ENCODE results near the gene LSM3.

Gene LSM3

DNA sequence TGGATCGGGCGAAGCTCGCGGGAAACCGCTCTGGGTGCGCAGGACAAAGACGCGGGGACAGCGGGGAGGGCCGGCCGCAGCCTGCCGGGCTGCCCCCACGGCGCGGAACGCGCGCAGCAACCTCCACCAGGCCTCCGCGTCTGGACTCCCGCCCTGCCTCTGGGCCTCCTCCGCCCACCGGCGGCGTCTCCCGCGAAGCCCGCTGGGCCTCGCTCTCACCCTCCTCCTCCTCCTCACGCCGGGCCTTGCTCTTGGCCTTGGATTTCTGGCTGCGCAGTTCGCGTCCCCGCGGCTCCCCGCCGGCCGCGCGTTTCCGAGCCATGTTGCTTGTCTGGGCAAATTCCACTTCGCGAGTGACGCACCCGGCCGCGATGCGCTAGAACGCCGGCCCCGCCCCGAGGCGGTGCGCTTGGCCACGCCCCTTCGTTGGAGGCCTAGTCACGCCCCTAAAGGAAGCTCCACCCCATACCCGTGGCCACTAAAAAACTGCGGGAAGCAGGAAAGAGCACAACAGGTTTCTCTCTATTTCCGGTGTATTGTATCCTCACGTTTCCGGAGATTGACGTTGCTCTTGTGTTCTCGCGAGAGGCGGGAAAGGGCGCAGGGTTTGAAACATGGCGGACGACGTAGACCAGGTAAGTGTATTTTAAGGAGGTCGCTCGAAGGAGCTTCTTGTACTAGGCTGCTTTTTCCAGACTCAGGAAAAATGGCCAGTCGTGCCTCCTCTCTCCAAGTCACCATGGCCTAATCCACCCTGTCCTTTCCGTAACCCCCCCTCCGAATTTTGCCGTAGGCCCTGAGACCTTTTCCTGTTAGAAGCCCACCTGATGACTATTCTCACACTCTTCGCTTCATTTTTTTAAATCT is at the start of gene LSM3, which contains the start of gene XPC:
Gene LSM3, plus strand, starts transcription at position 571 of the 867 bp plus-strand sequence. Its CDS starts 44 bp downstream, at position 615.
Gene XPC, minus strand, starts transcription at position 355 of the 867 bp plus-strand sequence. Its CDS starts 33 bp downstream, at position 322.
- peak; percentile 93 for DNase-seq

DNA sequence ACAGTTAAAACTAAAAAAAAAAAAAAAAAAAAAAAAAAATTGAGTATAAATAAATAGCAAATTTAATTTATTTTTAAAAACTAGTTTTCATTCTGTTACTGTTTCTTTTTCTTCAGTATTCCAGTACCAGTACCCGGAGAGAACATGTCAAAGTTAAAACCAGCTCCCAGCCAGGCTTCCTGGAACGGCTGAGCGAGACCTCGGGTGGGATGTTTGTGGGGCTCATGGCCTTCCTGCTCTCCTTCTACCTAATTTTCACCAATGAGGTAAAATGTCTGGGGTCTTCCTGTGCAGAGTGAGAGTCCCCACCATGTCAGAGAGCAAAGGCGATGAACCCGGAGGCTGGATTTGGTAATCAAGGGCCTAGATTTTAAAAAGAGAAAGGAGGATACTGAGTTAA is 49.3 kb upstream of the LSM3 start:
- no peak for DNase-seq

DNA sequence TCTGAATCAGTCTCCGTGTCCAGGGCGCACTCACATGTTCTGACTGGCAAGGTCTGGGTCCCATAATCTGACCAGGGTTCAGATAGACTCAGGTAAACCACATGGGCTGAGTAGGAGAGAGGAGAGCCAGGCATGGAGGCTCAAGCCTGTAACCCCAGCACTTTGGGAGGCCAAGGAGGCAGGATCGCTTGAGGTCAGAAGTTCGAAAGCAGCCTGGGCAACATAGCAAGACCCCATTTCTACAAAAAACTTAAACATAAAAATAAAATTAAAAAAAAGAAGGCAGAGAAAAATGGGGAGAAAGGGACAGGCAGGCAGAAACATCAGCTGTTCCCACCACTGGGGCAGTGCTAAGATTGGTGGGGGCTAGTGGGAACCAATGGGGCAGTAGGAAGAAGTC is 48.4 kb upstream of the LSM3 start:
- DNase-seq, result no peak

DNA sequence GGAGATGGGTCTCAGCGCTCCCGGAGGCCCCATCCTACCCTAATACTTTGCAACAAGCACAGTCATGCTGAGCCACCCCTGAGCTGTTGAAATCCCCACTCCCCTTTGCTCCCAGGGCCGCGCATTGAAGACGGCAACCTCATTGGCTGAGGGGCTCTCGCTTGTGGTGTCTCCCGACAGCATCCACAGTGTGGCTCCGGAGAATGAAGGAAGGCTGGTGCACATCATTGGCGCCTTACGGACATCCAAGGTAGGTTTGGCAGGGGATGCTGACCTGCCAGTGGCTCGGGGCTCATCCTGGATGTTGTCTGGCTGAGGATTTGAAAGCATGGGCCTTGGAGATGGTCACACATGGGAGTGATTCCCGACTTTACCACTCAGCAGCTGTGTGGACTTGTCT is 47.9 kb upstream of the LSM3 start:
- no peak for DNase-seq

DNA sequence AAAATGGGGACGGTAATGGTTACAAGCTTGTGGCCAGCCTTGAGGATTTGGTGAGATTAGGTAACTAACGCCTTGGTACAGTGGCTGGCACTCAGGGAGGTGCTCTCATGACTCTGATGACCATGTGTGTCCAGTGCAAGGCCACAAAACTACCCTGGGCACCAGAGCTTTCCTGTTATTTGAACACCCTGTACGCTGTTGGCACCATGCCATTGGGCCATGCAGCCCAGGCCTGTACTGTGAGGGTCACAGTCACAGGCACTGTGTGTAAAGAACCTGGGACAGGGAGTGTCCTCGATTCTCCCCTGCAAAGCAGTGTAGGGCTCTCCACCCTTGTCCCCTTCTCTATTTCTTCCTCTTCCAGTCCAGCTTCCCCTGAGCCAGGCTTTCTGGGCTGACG is 47.5 kb upstream of the LSM3 start:
- DNase-seq, result no peak

GRCh38 chr3:14132120-14132519 is 46.5 kb upstream of the LSM3 start:
- DNase-seq, result no peak

DNA sequence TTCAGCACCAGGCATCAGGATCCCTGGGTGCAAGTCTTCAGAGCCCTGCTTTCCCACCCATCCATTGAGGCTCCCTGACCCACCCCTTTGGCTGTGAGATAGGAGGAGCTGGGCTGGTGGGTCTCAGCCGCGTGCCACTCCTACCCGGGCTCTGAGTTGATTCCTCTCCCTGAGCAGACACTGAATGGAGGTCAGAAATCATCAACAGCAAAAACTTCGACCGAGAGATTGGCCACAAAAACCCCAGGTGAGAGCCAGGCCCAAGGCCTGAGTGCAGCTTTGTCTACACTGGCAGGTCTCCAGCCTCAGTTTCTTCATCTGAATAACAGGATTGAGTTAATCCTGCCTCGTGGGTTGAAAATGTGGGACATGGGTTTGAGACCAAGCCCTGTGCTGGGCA is 45.9 kb upstream of the LSM3 start:
- no peak for DNase-seq

GRCh38 chr3:14133188-14133800 is 45.3 kb upstream of the LSM3 start:
- DNase-seq, result no peak

- DNase-seq, result no peak
Measured at GRCh38 chr3:14133876-14134275, 44.7 kb upstream of the LSM3 start.

- no peak for DNase-seq
Measured at GRCh38 chr3:14134291-14134690, 44.3 kb upstream of the LSM3 start.

DNA sequence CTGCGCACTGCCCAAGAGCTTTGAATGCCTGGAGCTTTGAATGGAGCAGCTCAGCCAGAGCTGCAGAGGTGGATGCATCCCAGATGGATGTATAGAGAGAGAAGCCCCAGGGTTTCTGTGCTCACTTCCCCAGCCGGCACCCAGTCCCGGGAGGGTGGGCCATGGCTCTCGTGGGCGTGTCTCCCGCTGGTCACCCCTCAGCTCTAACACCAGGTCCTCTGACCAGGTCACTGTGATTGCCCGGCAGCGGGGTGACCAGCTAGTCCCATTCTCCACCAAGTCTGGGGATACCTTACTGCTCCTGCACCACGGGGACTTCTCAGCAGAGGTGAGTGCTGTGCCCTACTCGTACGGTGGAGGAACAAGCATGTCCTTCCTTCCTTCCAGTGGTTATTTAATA is 43.0 kb upstream of the LSM3 start:
- no peak for DNase-seq

DNA sequence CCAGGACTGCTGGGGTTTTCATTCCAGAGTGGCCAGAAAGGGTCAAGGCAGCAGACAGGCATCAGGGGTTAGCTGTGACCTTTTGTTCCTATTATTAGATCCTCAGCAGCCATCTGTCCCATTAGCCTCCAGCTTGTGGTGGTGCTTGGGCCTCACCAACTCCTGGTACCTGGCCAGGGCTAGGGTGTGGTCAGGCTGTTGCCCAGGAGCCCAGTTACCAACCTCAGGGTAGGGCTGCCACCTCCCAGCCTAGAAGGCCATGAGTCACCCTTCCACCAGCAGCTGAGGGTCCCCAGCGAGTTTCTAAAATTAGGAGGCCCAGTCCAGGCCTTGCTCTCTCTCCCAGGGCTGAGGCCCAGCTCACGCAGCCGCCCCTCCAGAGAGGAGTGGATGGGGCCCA is 41.6 kb upstream of the LSM3 start:
- DNase-seq, result no peak

DNA sequence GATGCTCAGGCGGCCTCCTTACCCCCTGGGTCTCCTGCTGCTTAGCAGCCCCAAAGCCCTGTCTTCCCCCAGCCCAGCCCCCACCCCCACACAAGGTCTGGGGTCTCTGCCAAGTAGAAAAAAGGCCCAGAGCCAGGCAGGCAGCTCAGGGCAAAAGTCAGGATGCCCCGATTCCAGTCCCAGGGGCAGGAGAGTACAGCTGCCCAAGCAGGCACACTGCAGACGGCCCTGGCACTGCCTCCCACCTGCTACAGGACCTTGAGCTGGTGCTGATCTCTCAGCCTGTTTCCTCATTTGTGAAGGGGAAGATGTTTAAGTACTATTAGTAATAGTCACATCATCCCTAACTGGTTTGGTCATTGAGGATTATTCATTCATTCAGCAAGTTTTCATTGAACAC is 41.2 kb upstream of the LSM3 start:
- DNase-seq, result no peak

DNA sequence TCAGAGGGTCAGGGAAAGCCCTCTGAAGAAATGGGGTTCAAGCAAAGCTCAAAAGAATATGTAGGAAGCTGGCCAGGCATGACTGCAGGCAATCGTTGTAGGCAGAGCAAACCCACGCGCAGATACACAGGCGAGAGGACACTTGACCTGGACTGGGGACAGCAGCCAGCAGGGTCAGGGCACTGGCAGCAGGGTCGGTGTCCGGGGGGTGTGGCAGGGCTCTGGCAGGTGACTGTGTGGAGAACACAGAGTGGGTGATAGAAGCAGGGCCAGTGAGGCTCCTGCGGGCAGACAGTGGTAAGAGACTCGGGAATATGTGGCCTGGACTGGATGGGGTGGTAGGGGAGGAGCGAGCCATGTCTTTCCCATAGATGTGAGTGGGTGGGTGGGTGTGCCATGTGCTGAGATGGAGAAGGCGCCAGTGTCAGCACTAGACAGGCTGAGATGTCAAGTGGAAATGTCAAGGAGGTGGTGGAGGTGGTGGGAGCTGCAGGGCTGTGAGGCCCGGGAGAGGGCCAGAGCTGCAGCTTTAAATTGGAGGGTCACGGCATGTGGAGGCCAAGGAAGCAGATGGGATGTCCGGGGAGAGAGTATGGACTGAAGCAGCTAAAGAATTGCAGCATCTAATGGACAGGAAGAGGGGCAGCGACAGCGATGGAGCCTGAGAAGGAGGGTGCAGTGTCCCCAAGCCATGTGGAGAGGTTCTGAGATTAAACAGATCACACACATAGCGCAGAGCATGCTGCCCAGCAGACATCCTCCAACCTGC is 40.3 kb upstream of the LSM3 start:
- no peak for DNase-seq

DNA sequence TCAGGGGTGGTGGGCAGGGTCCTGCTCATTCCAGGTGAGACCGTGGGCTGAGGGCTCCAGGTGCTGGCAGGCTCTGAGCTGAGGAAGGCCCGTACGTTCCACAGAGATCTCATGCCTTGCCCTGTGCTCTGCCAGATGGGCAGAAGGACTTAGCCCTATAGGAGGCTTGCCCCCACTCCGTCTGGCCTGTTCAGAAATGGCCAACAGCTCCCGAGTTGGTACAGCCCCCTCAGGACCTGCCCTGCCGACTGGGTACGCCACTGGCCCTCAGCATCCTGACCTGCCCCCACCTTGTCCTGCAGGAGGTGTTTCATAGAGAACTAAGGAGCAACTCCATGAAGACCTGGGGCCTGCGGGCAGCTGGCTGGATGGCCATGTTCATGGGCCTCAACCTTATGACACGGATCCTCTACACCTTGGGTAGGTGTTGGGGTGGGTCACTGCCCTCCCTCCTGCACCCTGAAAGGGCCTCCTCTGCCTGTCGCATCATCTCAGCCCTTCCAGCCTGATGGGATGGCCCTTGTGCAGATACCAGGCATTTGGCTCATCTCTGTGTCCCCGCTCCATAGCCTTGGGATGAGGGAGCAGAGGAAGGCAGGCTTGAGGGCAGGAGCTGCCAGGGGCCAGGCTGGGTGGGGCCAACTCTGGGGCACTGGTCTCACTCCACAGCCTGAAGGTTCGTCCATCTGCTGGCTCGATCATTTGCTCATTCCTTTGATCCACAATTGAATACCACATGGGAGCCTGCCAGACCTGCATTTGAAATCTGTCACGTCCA is 39.5 kb upstream of the LSM3 start:
- no peak for DNase-seq

DNA sequence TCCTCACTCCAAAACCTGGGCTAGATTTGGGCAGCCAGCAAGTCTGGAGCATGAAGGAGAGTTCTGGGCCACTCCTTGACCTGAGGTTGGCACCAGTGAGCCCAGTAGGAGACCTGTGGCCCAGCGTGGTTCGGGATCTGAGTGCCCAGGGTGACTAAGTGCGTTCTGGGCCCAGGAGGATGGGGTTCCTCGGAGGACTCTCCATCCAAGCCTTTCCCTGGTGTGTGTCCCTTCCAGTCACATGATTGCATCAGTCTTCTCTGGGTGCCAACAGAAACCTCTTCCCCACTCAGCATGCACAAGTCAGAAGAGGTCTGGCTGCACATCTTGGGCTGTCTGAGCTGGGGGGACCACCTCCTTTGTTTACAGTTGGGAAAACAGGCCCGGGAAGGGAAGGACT is 38.8 kb upstream of the LSM3 start:
- no peak for DNase-seq

DNA sequence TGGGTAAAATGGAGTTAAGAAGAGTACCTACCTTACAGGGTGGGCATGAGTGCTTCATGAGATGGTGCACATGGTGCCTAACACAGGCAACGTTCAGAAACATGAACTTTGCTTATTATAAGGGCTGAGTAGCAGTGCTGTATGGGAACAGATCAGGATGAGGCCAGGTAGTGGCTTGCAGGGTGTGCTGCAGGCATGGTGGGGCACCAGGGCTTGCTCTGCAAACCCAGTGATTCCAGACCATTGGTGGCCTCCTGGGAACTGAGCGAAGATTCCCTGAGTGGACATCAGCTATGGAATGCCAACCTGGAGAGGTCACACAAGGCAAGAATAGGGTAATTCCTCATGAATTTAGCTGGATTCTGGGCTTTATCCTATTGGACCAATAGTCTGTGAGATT is 37.9 kb upstream of the LSM3 start:
- no peak for DNase-seq

DNA sequence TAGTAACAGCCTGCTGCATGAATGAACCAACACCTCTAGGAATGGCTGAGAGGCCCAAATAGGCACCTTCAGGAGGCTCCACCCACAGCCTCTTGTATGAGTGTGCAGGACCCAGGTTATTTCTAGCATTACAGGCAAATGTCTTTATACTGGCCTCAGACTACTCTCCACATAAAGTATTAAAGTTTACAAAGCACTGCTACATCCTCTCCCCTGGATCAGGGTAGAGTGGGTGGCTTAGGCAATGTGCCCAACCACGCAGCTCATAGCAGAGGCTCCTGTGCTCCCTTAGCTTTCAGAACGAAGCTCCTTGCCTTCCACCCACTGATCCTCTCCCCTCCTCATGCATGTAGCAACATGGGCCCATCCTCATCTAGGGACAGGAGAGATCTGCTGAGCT is 37.5 kb upstream of the LSM3 start:
- DNase-seq, result no peak

GRCh38 chr3:14141602-14142341 is 36.8 kb upstream of the LSM3 start:
- no peak for DNase-seq

DNA sequence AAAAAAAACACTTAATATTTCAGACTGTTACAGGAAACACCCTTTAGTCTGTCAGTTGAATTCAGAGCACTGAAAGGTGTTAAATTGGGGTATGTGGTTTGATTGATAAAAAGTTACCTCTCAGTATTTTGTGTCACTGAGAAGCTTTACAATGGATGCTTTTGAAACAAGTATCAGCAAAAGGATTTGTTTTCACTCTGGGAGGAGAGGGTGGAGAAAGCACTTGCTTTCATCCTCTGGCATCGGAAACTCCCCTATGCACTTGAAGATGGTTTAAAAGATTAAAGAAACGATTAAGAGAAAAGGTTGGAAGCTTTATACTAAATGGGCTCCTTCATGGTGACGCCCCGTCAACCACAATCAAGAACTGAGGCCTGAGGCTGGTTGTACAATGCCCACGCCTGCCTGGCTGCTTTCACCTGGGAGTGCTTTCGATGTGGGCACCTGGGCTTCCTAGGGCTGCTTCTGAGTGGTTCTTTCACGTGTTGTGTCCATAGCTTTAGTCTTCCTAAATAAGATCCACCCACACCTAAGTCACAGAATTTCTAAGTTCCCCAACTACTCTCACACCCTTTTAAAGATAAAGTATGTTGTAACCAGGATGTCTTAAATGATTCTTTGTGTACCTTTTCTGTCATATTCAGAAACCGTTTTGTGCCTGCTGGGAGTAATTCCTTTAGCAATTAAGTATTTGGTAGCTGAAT is 35.9 kb upstream of the LSM3 start:
- DNase-seq, result no peak

All from NCI-H526 treated with DMSO at 0.1 percent for 48 hours (cell line).